ENCODE measurements around the gene ATXN7L1.

- TF ChIP-seq CEBPB (IDR thresholded peaks at IDR 0.05; ENCODE audit: low read depth, low read length), result no peak
- no peak for TF ChIP-seq CTCF (IDR thresholded peaks at IDR 0.05; ENCODE audit: control extremely low read depth in 1 of 3, insufficient read depth in 1 of 3, low read depth in 1 of 3, low read length in 3 of 3)
- TF ChIP-seq TEAD4 (IDR thresholded peaks at IDR 0.05; ENCODE audit: low read depth, low read length), result no peak
- no peak for TF ChIP-seq RAD21 (IDR thresholded peaks at IDR 0.05 in 1 of 2, conservative IDR thresholded peaks at IDR 0.05 in 1 of 2; ENCODE audit: low read depth in 2 of 2, low read length in 2 of 2)
- no peak for TF ChIP-seq SRF (IDR thresholded peaks at IDR 0.05; ENCODE audit: low read depth, low read length)
- TF ChIP-seq EP300 (IDR thresholded peaks at IDR 0.05; ENCODE audit: borderline replicate concordance in 1 of 2, low read depth in 2 of 2, low read length in 2 of 2), result no peak
- no peak for TF ChIP-seq CHD2 (IDR thresholded peaks at IDR 0.05; ENCODE audit: low read length)
- TF ChIP-seq TAF1 (IDR thresholded peaks at IDR 0.05; ENCODE audit: low read depth, low read length), result no peak
Observed at GRCh38 chr7:105610165-105610930, 266.1 kb downstream of the ATXN7L1 start.

All from H1 (cell line).